Measurements from ENCODE around the gene LIN37.

LIN37 gene

DNA sequence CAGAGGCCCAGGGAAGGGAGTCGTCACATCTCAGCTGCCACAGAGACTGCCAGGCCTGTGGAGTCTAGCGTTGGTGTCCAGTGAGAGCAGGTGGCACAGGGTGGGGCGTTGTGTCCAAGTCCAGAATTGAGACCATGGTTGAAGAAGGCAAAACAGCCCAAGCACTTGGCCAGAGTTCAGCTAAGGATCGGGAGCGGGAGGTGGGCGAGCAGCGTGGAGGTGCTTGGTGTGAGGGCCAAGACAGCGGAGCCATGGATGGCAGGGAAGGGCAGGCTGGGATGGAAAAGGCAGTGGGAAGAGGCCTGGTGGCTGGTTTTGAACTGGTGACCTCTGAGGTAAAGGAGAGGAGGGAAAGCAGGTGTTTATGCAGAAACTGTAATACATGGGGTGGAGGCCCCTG, 14.1 kb upstream of the LIN37 start:
- in situ Hi-C loops (cut with MboI; ENCODE audit: low sequenced_read_pairs), result no loop called here

- in situ Hi-C loops (cut with MboI; ENCODE audit: low sequenced_read_pairs), result no loop called here
These were observed 13.5 kb upstream of the LIN37 start for GRCh38 chr19:35734889-35735288.

DNA sequence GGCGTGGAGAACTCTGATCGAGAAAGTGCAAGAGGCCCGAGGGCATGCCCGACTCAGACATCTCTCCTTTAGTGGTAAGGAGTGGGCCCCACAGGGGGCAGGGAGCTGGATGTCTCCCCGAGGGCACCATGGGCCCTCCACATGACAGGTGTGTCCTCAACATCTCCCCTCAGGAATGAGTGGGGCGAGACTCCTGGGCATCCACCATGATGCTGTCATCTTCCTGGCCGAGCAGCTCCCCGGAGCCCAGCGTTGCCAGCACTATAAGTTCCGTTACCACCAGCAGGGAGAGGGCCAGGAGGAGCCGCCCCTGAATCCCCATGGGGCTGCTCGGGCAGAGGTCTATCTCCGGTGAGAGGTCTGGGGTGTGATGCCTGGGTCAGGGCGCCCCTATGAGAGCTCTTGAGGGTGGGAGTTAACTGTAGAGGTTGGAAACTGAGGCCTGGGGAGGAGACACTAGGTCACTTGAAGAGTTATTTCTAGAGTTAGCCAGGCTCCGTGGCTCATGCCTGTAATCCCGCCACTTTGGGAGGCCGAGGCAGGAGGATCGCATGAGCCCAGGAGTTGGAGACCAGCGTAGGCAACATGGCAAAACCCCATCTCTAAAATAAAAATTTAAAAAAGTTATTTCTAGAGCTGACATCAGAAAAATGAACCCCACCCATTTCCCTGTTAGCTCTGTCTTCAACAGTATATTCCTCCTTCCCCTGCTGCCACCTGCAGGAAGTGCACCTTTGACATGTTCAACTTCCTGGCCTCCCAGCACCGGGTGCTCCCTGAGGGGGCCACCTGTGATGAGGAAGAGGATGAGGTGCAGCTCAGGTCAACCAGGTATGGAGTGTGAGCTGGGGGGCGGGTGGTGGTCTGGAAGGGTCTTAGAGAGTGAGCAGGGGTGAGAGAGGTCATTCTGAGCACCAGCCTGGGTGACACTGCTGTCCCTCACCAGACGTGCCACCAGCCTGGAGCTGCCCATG, 11.2 kb upstream of the LIN37 start:
- in situ Hi-C loops (cut with MboI; ENCODE audit: low sequenced_read_pairs), result no loop called here

- in situ Hi-C loops (cut with MboI; ENCODE audit: low sequenced_read_pairs), result no loop called here
These were observed 10.1 kb upstream of the LIN37 start for GRCh38 chr19:35738021-35738886.

DNA sequence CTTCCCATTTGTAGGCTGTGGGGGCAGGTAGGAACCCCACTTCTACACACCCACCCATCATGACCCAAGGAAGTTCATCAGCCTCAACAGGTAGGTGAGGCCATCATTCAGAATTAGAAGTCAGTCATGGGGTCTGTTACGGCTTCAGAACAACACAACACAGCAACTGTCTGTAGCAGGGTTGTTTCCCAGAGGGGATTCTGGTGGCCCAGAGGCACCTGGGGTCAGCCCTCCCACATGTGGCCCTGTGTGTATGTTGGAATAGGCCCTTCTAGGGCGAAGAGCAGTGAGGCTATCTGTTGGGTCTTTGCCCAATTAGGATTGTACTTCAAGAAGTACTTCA, 9.5 kb upstream of the LIN37 start:
- in situ Hi-C loops (cut with MboI; ENCODE audit: low sequenced_read_pairs), result no loop called here

DNA sequence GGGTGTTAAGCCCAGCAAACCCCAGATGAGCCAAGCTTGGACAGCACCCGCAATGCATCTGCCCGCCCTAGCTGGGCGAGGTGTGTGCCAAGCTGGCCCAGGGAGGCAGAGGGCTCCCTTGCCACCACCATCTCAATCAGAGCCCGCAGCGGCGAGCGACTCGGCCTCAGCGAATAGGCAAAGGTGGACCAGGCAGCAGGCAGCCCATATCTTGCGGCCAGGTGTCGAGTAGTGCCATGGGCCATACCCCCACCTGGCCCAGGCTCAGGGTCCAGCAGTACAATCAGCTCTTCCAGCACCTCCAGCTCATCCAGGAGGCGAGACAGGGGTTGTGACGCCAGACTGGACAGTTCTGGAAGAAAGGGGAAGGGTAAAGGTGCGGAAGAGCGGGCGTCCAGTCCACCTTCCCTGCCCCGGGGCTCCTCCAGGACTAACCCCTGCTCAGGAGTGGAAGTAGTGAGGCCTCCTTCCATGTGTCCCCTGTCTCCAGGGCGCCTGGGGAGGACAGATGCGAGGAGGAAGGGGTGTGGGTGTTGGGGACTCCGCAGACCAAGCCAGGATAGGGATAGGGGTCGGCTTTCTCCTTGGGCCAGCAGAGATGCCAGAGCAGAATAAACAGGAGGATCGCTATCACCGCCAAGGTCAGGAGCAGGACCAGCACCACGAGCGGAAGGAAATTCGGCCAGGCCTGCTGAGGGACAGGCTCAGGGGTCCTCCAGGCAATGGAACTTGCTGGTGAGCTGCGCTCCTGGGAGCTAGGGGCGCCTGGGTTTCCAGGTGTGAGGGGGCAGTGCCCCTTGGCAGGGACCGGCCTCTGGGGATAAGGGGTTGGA, 8.9 kb upstream of the LIN37 start:
- in situ Hi-C loops (cut with MboI; ENCODE audit: low sequenced_read_pairs), result no loop called here

DNA sequence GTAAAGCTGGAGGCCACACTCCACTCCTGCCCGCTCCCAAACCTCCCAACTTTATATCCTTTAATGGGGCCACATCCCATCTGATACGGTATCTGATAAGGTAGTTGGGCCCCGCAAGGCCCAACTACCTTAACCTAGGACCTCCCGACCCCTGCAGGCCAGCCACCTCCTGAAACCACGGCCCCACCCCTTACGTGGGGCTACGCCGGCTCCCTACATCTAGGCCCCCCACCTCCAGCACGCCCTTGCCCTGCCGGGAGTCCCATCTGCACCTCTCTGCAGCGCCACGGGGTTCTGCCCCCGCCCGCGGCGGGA, 8.3 kb upstream of the LIN37 start:
- in situ Hi-C loops (cut with MboI; ENCODE audit: low sequenced_read_pairs), result no loop called here

DNA sequence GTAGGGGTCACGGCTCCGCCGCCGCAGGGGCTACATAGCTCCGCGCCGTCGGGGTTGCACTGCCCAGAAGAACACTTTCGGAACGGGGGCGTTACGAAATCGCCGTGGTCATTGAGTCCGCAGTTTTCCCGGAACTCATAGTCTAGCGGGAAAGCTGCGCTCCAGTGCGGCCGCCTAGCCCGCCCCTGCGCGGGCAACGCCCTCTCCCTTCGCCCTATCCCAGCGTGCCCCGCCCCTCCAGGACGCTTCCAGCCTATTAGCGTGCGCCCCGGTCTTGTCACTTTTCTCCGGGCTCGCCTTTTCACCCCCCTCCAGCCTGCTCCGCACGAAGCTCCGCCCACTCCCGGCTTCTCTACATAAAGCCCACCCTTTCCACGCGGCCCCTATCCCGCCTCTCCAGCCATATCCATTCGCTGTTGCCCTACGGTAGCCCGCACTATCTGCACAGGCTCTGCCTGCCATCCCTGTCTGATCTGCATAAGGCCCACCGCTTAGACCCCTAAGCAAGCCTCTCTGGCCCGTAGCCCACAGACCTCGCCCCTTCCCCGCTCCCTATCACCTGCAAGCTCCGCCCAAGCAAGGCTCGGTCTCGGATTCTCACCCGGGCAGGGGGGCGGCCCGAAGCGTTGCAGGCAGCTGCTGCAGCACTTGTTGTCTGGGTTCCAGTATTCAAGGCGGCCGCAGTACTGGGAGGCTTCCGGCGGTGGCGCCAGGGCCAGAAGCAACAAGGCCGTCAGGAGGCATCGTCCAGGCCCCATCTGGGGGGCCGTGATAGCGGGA, 7.8 kb upstream of the LIN37 start:
- in situ Hi-C loops (cut with MboI; ENCODE audit: low sequenced_read_pairs), result no loop called here

GRCh38 chr19:35741203-35741515, 7.2 kb upstream of the LIN37 start:
- in situ Hi-C loops (cut with MboI; ENCODE audit: low sequenced_read_pairs), result no loop called here

- in situ Hi-C loops (cut with MboI; ENCODE audit: low sequenced_read_pairs), result no loop called here
These were observed 6.2 kb upstream of the LIN37 start, which contains the start of gene IGFLR1 for GRCh38 chr19:35742121-35742724. Gene IGFLR1, minus strand, starts transcription at chr19:35742452. Its CDS starts 1,272 bp downstream, at chr19:35741180.

GRCh38 chr19:35743640-35744429, 4.5 kb upstream of the LIN37 start:
- in situ Hi-C loops (cut with MboI; ENCODE audit: low sequenced_read_pairs), result no loop called here

- in situ Hi-C loops (cut with MboI; ENCODE audit: low sequenced_read_pairs), result no loop called here
These were observed 3.7 kb upstream of the LIN37 start for GRCh38 chr19:35744430-35745327.

- in situ Hi-C loops (cut with MboI; ENCODE audit: low sequenced_read_pairs), result no loop called here
These were observed 2.9 kb upstream of the LIN37 start, which contains the start of the genes PSENEN and U2AF1L4 for GRCh38 chr19:35745328-35746086. Gene PSENEN, plus strand, starts transcription at chr19:35745651. Its CDS starts 280 bp downstream, at chr19:35745931. Gene U2AF1L4, minus strand, starts transcription at chr19:35745418. Its CDS starts 27 bp downstream, at chr19:35745391.

DNA sequence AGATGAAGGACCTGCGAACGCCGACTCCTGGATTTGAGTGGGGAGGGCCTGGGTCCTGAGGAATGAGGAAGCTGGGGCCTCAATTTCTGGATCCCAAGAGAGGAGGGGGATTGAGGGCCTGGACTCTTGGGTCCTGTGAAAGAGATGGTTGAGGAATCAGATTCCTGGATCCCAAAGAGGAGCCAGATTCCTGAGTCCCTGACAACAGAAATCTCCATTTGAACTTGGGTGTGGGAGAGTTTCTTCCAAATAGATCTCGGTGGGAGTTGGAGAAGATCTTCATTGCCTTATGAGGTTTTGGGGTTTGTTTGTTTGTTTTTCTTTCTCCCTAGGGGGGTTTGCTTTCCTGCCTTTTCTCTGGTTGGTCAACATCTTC, 2.3 kb upstream of the LIN37 start:
- in situ Hi-C loops (cut with MboI; ENCODE audit: low sequenced_read_pairs), result no loop called here

DNA sequence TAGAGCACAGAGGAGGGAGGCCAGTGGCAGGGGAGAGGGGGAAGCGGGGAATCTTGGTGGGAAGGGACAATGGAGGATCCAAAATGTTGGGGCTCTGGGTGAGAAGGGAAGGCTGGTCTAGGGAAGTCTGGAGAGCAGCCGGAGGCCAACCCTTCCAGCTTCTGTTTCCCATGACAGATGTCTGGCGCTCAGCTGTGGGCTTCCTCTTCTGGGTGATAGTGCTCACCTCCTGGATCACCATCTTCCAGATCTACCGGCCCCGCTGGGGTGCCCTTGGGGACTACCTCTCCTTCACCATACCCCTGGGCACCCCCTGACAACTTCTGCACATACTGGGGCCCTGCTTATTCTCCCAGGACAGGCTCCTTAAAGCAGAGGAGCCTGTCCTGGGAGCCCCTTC, 1.8 kb upstream of the LIN37 start:
- in situ Hi-C loops (cut with MboI; ENCODE audit: low sequenced_read_pairs), result no loop called here

DNA sequence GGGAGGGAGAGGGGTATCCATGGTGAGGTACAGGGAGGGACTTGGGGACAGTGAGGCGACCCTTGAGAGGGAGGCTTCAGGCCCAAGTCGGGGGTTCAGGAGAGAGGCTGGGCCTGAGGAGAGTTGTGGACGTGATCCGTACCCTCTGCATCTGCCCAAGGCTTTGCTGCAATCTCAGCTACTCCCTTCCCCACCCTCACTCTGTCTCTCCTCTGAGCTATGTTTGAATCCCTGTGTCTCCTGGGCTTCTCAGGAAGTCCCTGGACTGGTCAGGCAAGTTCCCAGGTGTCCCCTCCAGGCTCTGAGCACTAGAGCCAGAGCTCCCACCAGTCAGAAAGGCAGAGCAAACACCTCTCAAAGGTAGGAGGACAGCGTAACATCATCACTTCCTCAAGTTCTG, 1.8 kb downstream of the LIN37 start:
- in situ Hi-C loops (cut with MboI; ENCODE audit: low sequenced_read_pairs), result no loop called here
